Head of caudate nucleus (tissue), 42 donors: ENCODE results near the gene ATG7.
A peak's percentile ranks its signal among the peaks of the same experiment; 100 is the strongest.

ENCODE experiments used
- DNase-seq, 42 donors: peaks; one replicate each; pipeline versions ENCODE4 v3.0.0 to v3.0.0-alpha.2; 2020 to 2021; ENCODE audit warnings: mixed read lengths in 7 of 42
- intact Hi-C: fragments of 100-400 bp; cut with DNase I; formaldehyde crosslinking; loops from one replicate; pipeline ENCODE4 v1.15.0; 2022

The ATG7 gene

GRCh38 chr3:11600501-11601282 is 328.5 kb downstream of the ATG7 start:
- peak in 28 of 42 donors; percentile 29 to 85 (median 60) for DNase-seq
- intact Hi-C loops: no loop called here

GRCh38 chr3:11601446-11602238 is 329.4 kb downstream of the ATG7 start:
- peak in 13 of 42 donors; percentile 33 to 77 (median 54) for DNase-seq
- intact Hi-C loops: no loop called here

- intact Hi-C loops: no loop called here
- DNase-seq: no peak
Observed at GRCh38 chr3:11602239-11602840, 330.1 kb downstream of the ATG7 start.

- DNase-seq: no peak
- intact Hi-C loops: no loop called here
Observed at GRCh38 chr3:11602886-11603527, 330.8 kb downstream of the ATG7 start.

- intact Hi-C loops: no loop called here
- DNase-seq: peak in 2 of 42 donors; percentile 26 to 60
Observed at GRCh38 chr3:11603628-11604027, 331.4 kb downstream of the ATG7 start.

GRCh38 chr3:11604139-11604892 is 332.1 kb downstream of the ATG7 start:
- DNase-seq: no peak
- intact Hi-C loops: no loop called here

GRCh38 chr3:11605398-11605797 is 333.2 kb downstream of the ATG7 start:
- no peak for DNase-seq

GRCh38 chr3:11606090-11606784 is 334.0 kb downstream of the ATG7 start:
- intact Hi-C loops: no loop called here
- no peak for DNase-seq

More at GRCh38 chr3:11605398-11605797, 333.2 kb downstream of the ATG7 start:
- intact Hi-C loops: no loop called here

- intact Hi-C loops: no loop called here
Observed at GRCh38 chr3:11606865-11607440, 334.8 kb downstream of the ATG7 start.

More at GRCh38 chr3:11606865-11607440, 334.8 kb downstream of the ATG7 start:
- no peak for DNase-seq
